HG02884 (cell line): ENCODE results near the gene CERS3.
"Not testable (repeated sequence)": the region's sequence is repeated elsewhere in the genome, so short reads cannot be mapped to it uniquely, and the experiment has no call there.

ENCODE experiments used
- ATAC-seq: cut with Tn5 transposase; IDR thresholded peaks from one replicate; pipeline ENCODE4 v1.9.1; 2021; ENCODE audit warnings: mild to moderate bottlenecking, moderate library complexity; ENCODE audit not compliant: unreplicated experiment

Gene CERS3

GRCh38 chr15:100468285-100468684, 60.5 kb downstream of the CERS3 start:
- ATAC-seq, result no peak

GRCh38 chr15:100466073-100466472, 62.7 kb downstream of the CERS3 start:
- ATAC-seq, result no peak

- ATAC-seq, result no peak
Measured at GRCh38 chr15:100464888-100465287, 63.9 kb downstream of the CERS3 start.

- ATAC-seq, result no peak
Measured at GRCh38 chr15:100464256-100464655, 64.5 kb downstream of the CERS3 start.

GRCh38 chr15:100463515-100463914, 65.2 kb downstream of the CERS3 start:
- no peak for ATAC-seq

GRCh38 chr15:100461049-100461448, 67.7 kb downstream of the CERS3 start:
- peak; percentile 46 for ATAC-seq

GRCh38 chr15:100457201-100457600, 71.5 kb downstream of the CERS3 start:
- no peak for ATAC-seq

- ATAC-seq, result no peak
Measured at GRCh38 chr15:100454148-100454547, 74.6 kb downstream of the CERS3 start.

- no peak for ATAC-seq
Measured at GRCh38 chr15:100448481-100448880, 80.3 kb downstream of the CERS3 start.

GRCh38 chr15:100441063-100441462, 87.7 kb downstream of the CERS3 start:
- ATAC-seq, result not testable (repeated sequence)

- ATAC-seq, result no peak
Measured at GRCh38 chr15:100439514-100439913, 89.2 kb downstream of the CERS3 start.

GRCh38 chr15:100438570-100438969, 90.2 kb downstream of the CERS3 start:
- peak; percentile 96 for ATAC-seq

GRCh38 chr15:100437261-100437660, 91.5 kb downstream of the CERS3 start:
- ATAC-seq, result no peak

GRCh38 chr15:100434561-100434960, 94.2 kb downstream of the CERS3 start:
- no peak for ATAC-seq

GRCh38 chr15:100434038-100434437, 94.7 kb downstream of the CERS3 start:
- no peak for ATAC-seq

- no peak for ATAC-seq
Measured at GRCh38 chr15:100433304-100433703, 95.4 kb downstream of the CERS3 start.

GRCh38 chr15:100430411-100430810, 98.3 kb downstream of the CERS3 start:
- no peak for ATAC-seq

- ATAC-seq, result no peak
Measured at GRCh38 chr15:100429116-100429728, 99.5 kb downstream of the CERS3 start.

- ATAC-seq, result no peak
Measured at GRCh38 chr15:100426937-100427336, 101.8 kb downstream of the CERS3 start.

GRCh38 chr15:100405179-100405578, 123.6 kb downstream of the CERS3 start:
- no peak for ATAC-seq

- ATAC-seq, result no peak
Measured at GRCh38 chr15:100400996-100401395, 127.8 kb downstream of the CERS3 start.

GRCh38 chr15:100394736-100395440, 133.9 kb downstream of the CERS3 start:
- no peak for ATAC-seq

GRCh38 chr15:100393008-100393407, 135.7 kb downstream of the CERS3 start:
- ATAC-seq, result no peak
